HG03159 (cell line): ENCODE data around the gene OR5K1.

Experiments
- ATAC-seq: cut with Tn5 transposase; IDR thresholded peaks from one replicate; pipeline ENCODE4 v1.9.1; 2021; ENCODE audit warnings: mild to moderate bottlenecking, moderate library complexity; ENCODE audit not compliant: unreplicated experiment

The OR5K1 gene

DNA sequence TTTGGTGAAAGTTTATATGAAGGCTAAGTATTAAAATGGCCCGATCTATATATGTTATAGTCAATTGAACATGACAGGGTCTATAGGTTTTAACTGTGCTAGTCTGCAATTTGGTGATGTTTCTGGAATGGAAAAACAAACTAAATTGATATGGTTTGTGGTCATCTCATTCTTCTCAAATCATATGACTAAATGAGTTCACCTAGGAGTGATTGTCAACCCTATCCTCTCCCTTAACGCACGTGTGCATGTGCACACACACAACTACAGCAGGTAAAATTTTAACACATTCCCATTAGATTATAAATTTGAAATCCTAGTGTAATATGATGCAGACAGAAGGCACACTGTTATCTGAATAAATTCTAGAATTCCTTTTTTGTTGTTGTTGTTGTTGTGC lies 50.7 kb downstream of the OR5K1 start:
- ATAC-seq = no peak

DNA sequence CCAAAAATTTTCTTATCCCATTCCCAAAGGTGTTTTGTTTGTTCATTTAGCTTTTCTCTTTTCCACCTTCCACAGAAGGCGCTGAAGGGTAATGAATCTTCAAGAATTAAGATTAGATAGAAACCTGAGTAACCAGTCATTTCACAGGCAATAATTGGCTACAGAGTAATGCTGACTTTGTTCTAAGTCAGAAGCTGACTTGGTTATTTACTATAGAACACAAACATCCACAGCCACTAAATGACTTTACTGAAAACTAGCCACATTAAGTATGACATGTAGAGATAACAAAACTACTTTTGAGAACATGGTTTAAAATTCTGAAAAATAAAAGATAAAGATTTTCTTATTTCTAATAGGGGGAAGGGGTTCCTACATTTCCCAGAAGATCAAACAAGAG lies 51.9 kb downstream of the OR5K1 start:
- no peak for ATAC-seq

DNA sequence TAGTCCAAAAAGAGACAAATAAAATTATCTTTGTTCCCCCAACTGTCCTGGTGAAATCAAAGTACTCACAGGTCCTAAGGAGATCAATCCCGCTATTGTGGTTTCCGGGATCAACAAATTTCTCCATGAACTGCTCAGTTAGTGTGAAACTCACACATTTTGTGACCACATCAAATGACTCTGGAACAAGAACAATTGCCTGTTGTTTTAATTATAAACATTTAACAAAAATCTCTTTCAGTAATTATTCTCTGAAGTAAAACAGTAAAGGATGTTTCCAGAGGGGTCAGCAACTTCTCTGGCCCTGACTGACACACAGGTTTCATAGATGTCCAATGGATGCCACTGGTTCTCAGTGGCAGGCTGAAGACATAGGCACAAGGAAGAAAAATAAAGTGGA lies 55.8 kb downstream of the OR5K1 start:
- ATAC-seq = no peak

DNA sequence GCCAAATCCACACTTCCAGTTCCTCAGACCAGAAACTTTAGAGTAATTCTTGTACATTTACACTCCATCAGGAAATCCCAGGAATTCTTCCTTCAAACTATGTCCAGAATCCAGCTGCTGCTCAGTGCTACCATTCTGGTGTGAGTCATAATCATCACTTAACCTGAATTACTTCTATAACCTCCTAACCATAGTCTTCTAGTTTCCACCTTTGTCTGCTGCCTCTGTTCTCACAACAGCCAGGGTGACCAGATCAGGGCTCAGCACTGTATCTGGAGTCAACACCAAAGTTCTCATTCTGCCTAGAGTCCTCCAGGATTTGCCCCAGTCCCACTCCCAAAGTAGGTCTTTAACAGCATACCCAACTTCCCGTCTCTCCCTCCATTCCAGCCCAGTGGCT lies 56.4 kb downstream of the OR5K1 start:
- ATAC-seq = no peak

DNA sequence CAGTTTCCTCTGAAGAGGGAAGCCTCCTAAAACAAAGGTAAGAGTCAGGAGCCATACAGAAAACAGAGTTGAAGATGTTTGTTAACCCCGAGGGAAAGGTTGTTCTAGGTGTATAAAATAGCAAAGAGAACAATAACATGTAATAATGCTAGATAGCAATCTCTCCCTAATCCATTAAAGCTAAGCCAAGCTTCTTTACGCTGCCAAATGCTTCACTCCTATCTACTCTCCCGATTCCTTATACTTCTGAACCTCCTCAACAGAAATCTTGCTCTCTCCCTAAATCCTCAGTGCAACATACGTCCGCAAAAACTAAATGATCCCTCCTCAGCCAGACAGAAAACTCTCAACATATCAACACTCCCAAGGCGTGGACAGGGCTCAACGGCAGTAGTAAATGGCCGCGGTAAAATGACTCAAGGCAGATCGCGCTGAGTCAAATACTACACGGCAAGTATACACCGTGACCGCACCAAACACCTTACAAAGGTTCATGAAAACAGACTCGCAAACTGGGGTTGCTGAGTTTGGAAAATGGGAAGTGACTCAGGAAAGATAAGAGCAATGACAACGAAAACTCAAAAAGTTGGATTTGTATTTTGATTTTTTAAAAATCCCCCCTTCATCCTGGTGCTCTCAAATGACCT lies 59.0 kb downstream of the OR5K1 start:
- ATAC-seq = peak; percentile 44
